ENCODE results near the gene TYW1B. TPM values are rescaled to one million over a fixed set of nuclear protein-coding genes. Genes with fewer than 3 reads are reported as not detected.
"Not testable (repeated sequence)": the region's sequence is repeated elsewhere in the genome, so short reads cannot be mapped to it uniquely, and the experiment has no call there.

Gene TYW1B
- total RNA-seq, 1 experiment from 2014 or later: 5.5 TPM

GRCh38 chr7:72838315-72838714 is 10.3 kb upstream of the TYW1B start:
- not testable (repeated sequence) for H3K4me2 ChIP-seq (ENCODE audit: insufficient read depth, insufficient read length, low read length); H3K27ac ChIP-seq (ENCODE audit: insufficient read length, low read depth, low read length); H3K4me1 ChIP-seq (ENCODE audit: insufficient read depth, low read length); H3K14ac ChIP-seq (ENCODE audit: insufficient read depth, low read length); H2AFZ ChIP-seq (ENCODE audit: low read length); H3K4me3 Mint-ChIP-seq; H3K27ac Mint-ChIP-seq; H3K4ac ChIP-seq (ENCODE audit: low read depth, low read length); H4K8ac ChIP-seq (replicated peaks; ENCODE audit: insufficient read length, low read depth, low read length); H3K23ac ChIP-seq (ENCODE audit: insufficient read length, low read depth, low read length); H3K79me2 ChIP-seq (ENCODE audit: insufficient read depth, low read length); H3K27me3 Mint-ChIP-seq (ENCODE audit: low read depth); H2BK15ac ChIP-seq (ENCODE audit: low read depth, low read length); H2BK5ac ChIP-seq (ENCODE audit: insufficient read length, low read length); H3T11ph ChIP-seq (ENCODE audit: low read length); H4K5ac ChIP-seq (ENCODE audit: insufficient read length, low read depth, low read length); H2BK120ac ChIP-seq (ENCODE audit: low read depth, low read length, poor library complexity, severe bottlenecking); DNase-seq; H2AK5ac ChIP-seq (ENCODE audit: insufficient read length, low read length); H3K18ac ChIP-seq (ENCODE audit: insufficient read length, low read depth, low read length); H2BK20ac ChIP-seq (ENCODE audit: low read depth, low read length, poor library complexity, severe bottlenecking); H2BK12ac ChIP-seq (ENCODE audit: insufficient read length, low read depth, low read length); H3K23me2 ChIP-seq (ENCODE audit: insufficient read length, low read depth, low read length, poor library complexity, severe bottlenecking); H3K9ac ChIP-seq (ENCODE audit: extremely low read depth, insufficient read length, low read length); H3K4me1 Mint-ChIP-seq; H3K79me1 ChIP-seq (ENCODE audit: insufficient read depth, low read depth, low read length, poor library complexity, severe bottlenecking); H4K20me1 ChIP-seq (ENCODE audit: control insufficient read depth, insufficient read depth, insufficient read length); H3K56ac ChIP-seq (ENCODE audit: insufficient read length, low read depth, low read length); H4K91ac ChIP-seq (ENCODE audit: insufficient read length, low read depth, low read length); H3K9me3 ChIP-seq (ENCODE audit: control insufficient read depth, low read depth, low read length); H3K27me3 ChIP-seq (ENCODE audit: insufficient read depth, low read length)
- H3K9me3 Mint-ChIP-seq: peaks cover 12 to 18% of the 10 kb centered on the region in 2 experiments
- no CpG with 5 or more reads among the region's 6 CpGs for WGBS (ENCODE audit: extremely low coverage, insufficient read length, low lambda C conversion rate)
- H3K36me3 Mint-ChIP-seq (ENCODE audit: insufficient read depth in 1 of 3, low read depth in 3 of 3): peaks cover 25 to 47% (median 46%) of the 10 kb centered on the region in 3 experiments

DNA sequence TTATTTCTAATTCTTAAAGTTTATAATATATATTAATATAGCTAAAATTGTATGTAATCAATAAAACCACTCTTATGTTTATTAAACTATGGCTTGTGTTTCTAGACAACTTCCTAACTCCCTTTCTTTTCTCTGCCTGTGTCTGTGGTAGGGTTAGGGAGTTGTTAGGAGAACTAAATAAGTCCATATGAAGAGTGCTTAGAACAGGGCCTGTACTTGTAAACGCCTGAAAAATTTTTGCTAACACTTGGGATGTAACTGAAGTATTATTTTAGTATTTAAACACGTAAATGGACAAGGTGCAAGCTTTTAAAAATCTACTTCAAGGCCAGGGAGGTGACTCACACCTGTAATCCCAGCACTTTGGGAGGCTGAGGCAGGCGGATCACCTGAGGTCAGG is 9.3 kb upstream of the TYW1B start:
- not testable (repeated sequence) for H3K27me3 Mint-ChIP-seq (ENCODE audit: low read depth); H2AK5ac ChIP-seq (ENCODE audit: insufficient read length, low read length); H2BK5ac ChIP-seq (ENCODE audit: insufficient read length, low read length); H3K4me1 ChIP-seq (ENCODE audit: insufficient read depth, low read length); H2BK12ac ChIP-seq (ENCODE audit: insufficient read length, low read depth, low read length); H3K27ac ChIP-seq (ENCODE audit: insufficient read length, low read depth, low read length); H3K79me2 ChIP-seq (ENCODE audit: insufficient read depth, low read length); H3K9me3 ChIP-seq (ENCODE audit: control insufficient read depth, low read depth, low read length); H3K56ac ChIP-seq (ENCODE audit: insufficient read length, low read depth, low read length); H2BK20ac ChIP-seq (ENCODE audit: low read depth, low read length, poor library complexity, severe bottlenecking); H3K27me3 ChIP-seq (ENCODE audit: insufficient read depth, low read length); H3K4ac ChIP-seq (ENCODE audit: low read depth, low read length); H3K27ac Mint-ChIP-seq; H4K20me1 ChIP-seq (ENCODE audit: control insufficient read depth, insufficient read depth, insufficient read length); H3K14ac ChIP-seq (ENCODE audit: insufficient read depth, low read length); H2AFZ ChIP-seq (ENCODE audit: low read length); H3K79me1 ChIP-seq (ENCODE audit: insufficient read depth, low read depth, low read length, poor library complexity, severe bottlenecking); H2BK15ac ChIP-seq (ENCODE audit: low read depth, low read length); H3K23me2 ChIP-seq (ENCODE audit: insufficient read length, low read depth, low read length, poor library complexity, severe bottlenecking); H4K5ac ChIP-seq (ENCODE audit: insufficient read length, low read depth, low read length); H3K4me3 Mint-ChIP-seq; H3K4me2 ChIP-seq (ENCODE audit: insufficient read depth, insufficient read length, low read length); H3K4me1 Mint-ChIP-seq; H2BK120ac ChIP-seq (ENCODE audit: low read depth, low read length, poor library complexity, severe bottlenecking); H4K91ac ChIP-seq (ENCODE audit: insufficient read length, low read depth, low read length); DNase-seq; H3T11ph ChIP-seq (ENCODE audit: low read length); H3K23ac ChIP-seq (ENCODE audit: insufficient read length, low read depth, low read length); H3K18ac ChIP-seq (ENCODE audit: insufficient read length, low read depth, low read length); H4K8ac ChIP-seq (replicated peaks; ENCODE audit: insufficient read length, low read depth, low read length); H3K9ac ChIP-seq (ENCODE audit: extremely low read depth, insufficient read length, low read length)
- H3K9me3 Mint-ChIP-seq: peaks cover 12 to 17% of the 10 kb centered on the region in 2 experiments
- H3K36me3 Mint-ChIP-seq (ENCODE audit: insufficient read depth in 1 of 3, low read depth in 3 of 3): peaks cover 33 to 57% (median 56%) of the 10 kb centered on the region in 3 experiments
- no CpG with 5 or more reads among the region's 3 CpGs for WGBS (ENCODE audit: extremely low coverage, insufficient read length, low lambda C conversion rate)

All from H9 (cell line).